Activated CD8-positive, alpha-beta T cell treated with anti-CD3 and anti-CD28 coated beads for 36 hours (primary cell): ENCODE results near the gene PCDHGC4. TPM values are rescaled to one million over a fixed set of nuclear protein-coding genes. Genes with fewer than 3 reads are reported as not detected.
A peak's percentile ranks its signal among the peaks of the same experiment; 100 is the strongest.

Experiments
- ATAC-seq: fragments of 200-7000 bp; cut with Tn5 transposase; one replicate; pipeline ENCODE4 v1.10.0; 2021; ENCODE audit warnings: mild to moderate bottlenecking, moderate library complexity
- CTCF ChIA-PET: fragments of 350-600 bp; sonication (Branson Sonifier 250); formaldehyde crosslinking; loops from one replicate; lab custom pipeline; 2021; ENCODE audit warnings: antibody characterized with exemption; lab: Charles Lee
- POLR2A ChIA-PET: fragments of 350-600 bp; sonication (Branson Sonifier 250); formaldehyde crosslinking; loops from one replicate; lab custom pipeline; 2021; ENCODE audit warnings: antibody characterized with exemption; lab: Charles Lee
- DNase-seq: peaks from one replicate; pipeline ENCODE4 v3.0.0-alpha.2; 2020
- H3K27ac Mint-ChIP-seq: one replicate; pipeline ENCODE4 v1.8.0; 2021; ENCODE audit warnings: mild to moderate bottlenecking, mixed read lengths
- H3K27me3 Mint-ChIP-seq: one replicate; pipeline ENCODE4 v1.8.0; 2021; ENCODE audit warnings: mixed read lengths
- H3K36me3 Mint-ChIP-seq: one replicate; pipeline ENCODE4 v1.8.0; 2021; ENCODE audit warnings: low read depth, mixed read lengths
- H3K4me1 Mint-ChIP-seq: one replicate; pipeline ENCODE4 v1.8.0; 2021; ENCODE audit warnings: low read depth, mixed read lengths
- H3K4me3 Mint-ChIP-seq: one replicate; pipeline ENCODE4 v1.8.0; 2021; ENCODE audit warnings: mild to moderate bottlenecking, moderate library complexity, mixed read lengths
- H3K9me3 Mint-ChIP-seq: one replicate; pipeline ENCODE4 v1.8.0; 2021; ENCODE audit warnings: mixed read lengths
- intact Hi-C: fragments of 100-400 bp; cut with micrococcal nuclease; formaldehyde crosslinking; loops from one replicate; pipeline ENCODE4 v1.10.0; 2022
- total RNA-seq, 2 experiments: library from RNA; stranded (reverse); gene quantifications; one replicate each; pipeline ENCODE4 v1.2.3, GENCODE V29; 2021
- TF ChIP-seq, protein P1 (sequence below): fragments of 200-600 bp; IDR thresholded peaks from one replicate; pipeline ENCODE4 v1.8.0; 2022; ENCODE audit warnings: antibody characterized with exemption, mild to moderate bottlenecking

The PCDHGC4 gene
- total RNA-seq, 2 experiments from 2014 or later: not detected

DNA sequence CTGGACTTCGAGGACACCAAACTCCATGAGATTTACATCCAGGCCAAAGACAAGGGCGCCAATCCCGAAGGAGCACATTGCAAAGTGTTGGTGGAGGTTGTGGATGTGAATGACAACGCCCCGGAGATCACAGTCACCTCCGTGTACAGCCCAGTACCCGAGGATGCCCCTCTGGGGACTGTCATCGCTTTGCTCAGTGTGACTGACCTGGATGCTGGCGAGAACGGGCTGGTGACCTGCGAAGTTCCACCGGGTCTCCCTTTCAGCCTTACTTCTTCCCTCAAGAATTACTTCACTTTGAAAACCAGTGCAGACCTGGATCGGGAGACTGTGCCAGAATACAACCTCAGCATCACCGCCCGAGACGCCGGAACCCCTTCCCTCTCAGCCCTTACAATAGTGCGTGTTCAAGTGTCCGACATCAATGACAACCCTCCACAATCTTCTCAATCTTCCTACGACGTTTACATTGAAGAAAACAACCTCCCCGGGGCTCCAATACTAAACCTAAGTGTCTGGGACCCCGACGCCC, 7.7 kb upstream of the PCDHGC4 start:
- TF ChIP-seq, protein P1, sequence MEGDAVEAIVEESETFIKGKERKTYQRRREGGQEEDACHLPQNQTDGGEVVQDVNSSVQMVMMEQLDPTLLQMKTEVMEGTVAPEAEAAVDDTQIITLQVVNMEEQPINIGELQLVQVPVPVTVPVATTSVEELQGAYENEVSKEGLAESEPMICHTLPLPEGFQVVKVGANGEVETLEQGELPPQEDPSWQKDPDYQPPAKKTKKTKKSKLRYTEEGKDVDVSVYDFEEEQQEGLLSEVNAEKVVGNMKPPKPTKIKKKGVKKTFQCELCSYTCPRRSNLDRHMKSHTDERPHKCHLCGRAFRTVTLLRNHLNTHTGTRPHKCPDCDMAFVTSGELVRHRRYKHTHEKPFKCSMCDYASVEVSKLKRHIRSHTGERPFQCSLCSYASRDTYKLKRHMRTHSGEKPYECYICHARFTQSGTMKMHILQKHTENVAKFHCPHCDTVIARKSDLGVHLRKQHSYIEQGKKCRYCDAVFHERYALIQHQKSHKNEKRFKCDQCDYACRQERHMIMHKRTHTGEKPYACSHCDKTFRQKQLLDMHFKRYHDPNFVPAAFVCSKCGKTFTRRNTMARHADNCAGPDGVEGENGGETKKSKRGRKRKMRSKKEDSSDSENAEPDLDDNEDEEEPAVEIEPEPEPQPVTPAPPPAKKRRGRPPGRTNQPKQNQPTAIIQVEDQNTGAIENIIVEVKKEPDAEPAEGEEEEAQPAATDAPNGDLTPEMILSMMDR: no peak
- DNase-seq (no peak), ATAC-seq (no peak)
- Mint-ChIP-seq H3K36me3 (no peaks in the 10 kb centered on the region), H3K4me3 (peak overlapping the region; percentile 77), H3K27ac (no peak overlapping the region), H3K4me1 (peaks cover 25% of the 10 kb centered on the region), H3K9me3 (no peaks in the 10 kb centered on the region), H3K27me3 (peaks cover 56% of the 10 kb centered on the region)
- ChIA-PET POLR2A (interaction anchor here (1.2 kb wide), 1 partner anchor 37 kb away, joined by 5 read pairs; no protein-coding TSS in a partner anchor), CTCF (interaction anchor here (0.8 to 4.7 kb wide), 6 partner anchors 12 to 87 kb away, joined by 3 to 28 read pairs (median 6); no protein-coding TSS in a partner anchor)
- intact Hi-C loops: no loop called here

DNA sequence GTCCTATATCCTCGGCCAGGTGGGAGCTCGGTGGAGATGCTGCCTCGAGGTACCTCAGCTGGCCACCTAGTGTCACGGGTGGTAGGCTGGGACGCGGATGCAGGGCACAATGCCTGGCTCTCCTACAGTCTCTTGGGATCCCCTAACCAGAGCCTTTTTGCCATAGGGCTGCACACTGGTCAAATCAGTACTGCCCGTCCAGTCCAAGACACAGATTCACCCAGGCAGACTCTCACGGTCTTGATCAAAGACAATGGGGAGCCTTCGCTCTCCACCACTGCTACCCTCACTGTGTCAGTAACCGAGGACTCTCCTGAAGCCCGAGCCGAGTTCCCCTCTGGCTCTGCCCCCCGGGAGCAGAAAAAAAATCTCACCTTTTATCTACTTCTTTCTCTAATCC, 7.0 kb upstream of the PCDHGC4 start:
- Mint-ChIP-seq H3K4me1 (peaks cover 25% of the 10 kb centered on the region), H3K9me3 (no peaks in the 10 kb centered on the region), H3K27ac (no peak overlapping the region), H3K4me3 (no peak overlapping the region), H3K36me3 (no peaks in the 10 kb centered on the region), H3K27me3 (peaks cover 61% of the 10 kb centered on the region)
- ChIA-PET POLR2A (interaction anchor here (1.2 kb wide), 1 partner anchor 36 kb away, joined by 5 read pairs; no protein-coding TSS in a partner anchor), CTCF (interaction anchor here (0.8 to 4.7 kb wide), 7 partner anchors 12 to 86 kb away, joined by 3 to 28 read pairs (median 3); no protein-coding TSS in a partner anchor)
- intact Hi-C loops: no loop called here
- DNase-seq: no peak
- no peak for ATAC-seq
- TF ChIP-seq, protein P1: no peak

DNA sequence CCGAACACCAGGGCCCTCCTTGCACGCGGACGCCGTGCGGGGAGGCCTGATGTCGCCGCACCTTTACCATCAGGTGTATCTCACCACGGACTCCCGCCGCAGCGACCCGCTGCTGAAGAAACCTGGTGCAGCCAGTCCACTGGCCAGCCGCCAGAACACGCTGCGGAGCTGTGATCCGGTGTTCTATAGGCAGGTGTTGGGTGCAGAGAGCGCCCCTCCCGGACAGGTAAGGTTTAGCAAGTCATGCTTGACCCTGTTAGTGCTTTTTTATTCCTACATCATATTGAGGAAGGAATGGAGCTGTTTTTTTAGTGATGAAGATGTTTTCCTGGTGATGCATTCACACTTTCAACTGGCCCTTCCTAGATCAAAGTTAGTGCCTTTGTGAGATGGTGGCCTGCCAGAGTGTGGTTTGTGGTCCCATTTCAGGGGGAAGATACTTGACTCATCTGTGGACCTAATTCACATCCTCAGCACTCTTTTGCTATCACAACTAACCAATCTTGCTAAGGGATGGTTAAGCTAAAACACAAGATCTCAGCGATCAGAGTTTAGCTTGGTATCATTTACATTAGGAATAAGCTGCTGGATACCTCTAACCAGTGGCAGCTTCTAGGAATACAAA, 6.4 kb upstream of the PCDHGC4 start:
- Mint-ChIP-seq H3K4me3 (no peak overlapping the region), H3K27ac (no peak overlapping the region), H3K9me3 (no peaks in the 10 kb centered on the region), H3K36me3 (no peaks in the 10 kb centered on the region), H3K27me3 (peaks cover 64% of the 10 kb centered on the region), H3K4me1 (peaks cover 25% of the 10 kb centered on the region)
- intact Hi-C loops: no loop called here
- ChIA-PET CTCF (interaction anchor here (0.8 to 2.3 kb wide), 6 partner anchors 14 to 86 kb away, joined by 3 to 9 read pairs (median 3); no protein-coding TSS in a partner anchor), POLR2A (interaction anchor here (0.8 to 1.2 kb wide), 2 partner anchors 30 to 36 kb away, joined by 3 to 5 read pairs; no protein-coding TSS in a partner anchor)
- no peak for ATAC-seq
- peak; percentile 36 for DNase-seq
- TF ChIP-seq, protein P1: no peak

DNA sequence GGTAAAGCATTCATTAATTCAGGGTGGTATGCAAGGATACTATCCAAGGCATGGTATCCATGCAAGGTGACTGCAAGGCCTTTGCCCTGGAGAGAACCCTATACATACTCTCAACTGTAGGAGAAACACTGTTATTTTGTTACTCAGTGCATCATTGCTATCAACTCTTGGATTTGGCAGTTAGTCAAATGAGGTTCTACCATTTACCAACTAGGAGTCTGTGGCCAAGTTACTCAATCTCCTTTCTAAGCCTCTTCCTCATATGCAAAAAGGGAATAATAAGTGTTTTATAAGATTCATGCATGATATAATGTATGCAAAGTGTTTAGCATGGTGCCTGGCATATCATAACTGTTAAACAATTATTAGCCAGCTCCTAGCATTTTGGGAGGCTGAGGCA, 5.1 kb upstream of the PCDHGC4 start:
- intact Hi-C loops: no loop called here
- Mint-ChIP-seq H3K27me3 (peaks cover 74% of the 10 kb centered on the region), H3K4me3 (no peak overlapping the region), H3K9me3 (no peaks in the 10 kb centered on the region), H3K36me3 (no peaks in the 10 kb centered on the region), H3K27ac (no peak overlapping the region), H3K4me1 (peaks cover 28% of the 10 kb centered on the region)
- ATAC-seq: no peak
- ChIA-PET POLR2A (no interaction called here), CTCF (interaction anchor here (0.6 to 2.0 kb wide), 5 partner anchors 9 to 59 kb away, joined by 3 to 9 read pairs (median 6); partner anchors contain the start of genes PCDHGA11, PCDHGA12 and PCDHGC5)
- TF ChIP-seq, protein P1: no peak
- no peak for DNase-seq
